ENCODE data around the gene RASSF8.

DNA sequence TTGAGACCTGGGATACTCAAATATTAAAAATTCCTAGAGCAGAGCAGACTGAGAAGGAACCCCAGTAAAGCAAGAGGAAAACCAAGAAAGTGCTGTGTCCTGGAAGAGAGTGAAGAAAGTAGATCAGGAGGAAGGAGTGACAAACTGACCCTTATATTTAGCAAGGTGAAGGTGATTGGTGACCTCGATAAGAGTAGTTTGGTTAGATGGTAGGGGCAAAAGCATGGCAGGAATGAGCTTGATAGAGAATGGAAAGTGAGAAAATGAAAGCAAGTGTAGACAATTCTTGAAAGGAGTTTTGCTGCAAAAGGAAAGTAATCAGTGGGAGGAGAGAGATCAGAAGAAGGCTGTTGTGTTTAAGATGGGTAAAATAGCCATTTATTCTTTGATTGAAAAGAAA is 51.1 kb downstream of the RASSF8 start:
- TF ChIP-seq, protein P1, sequence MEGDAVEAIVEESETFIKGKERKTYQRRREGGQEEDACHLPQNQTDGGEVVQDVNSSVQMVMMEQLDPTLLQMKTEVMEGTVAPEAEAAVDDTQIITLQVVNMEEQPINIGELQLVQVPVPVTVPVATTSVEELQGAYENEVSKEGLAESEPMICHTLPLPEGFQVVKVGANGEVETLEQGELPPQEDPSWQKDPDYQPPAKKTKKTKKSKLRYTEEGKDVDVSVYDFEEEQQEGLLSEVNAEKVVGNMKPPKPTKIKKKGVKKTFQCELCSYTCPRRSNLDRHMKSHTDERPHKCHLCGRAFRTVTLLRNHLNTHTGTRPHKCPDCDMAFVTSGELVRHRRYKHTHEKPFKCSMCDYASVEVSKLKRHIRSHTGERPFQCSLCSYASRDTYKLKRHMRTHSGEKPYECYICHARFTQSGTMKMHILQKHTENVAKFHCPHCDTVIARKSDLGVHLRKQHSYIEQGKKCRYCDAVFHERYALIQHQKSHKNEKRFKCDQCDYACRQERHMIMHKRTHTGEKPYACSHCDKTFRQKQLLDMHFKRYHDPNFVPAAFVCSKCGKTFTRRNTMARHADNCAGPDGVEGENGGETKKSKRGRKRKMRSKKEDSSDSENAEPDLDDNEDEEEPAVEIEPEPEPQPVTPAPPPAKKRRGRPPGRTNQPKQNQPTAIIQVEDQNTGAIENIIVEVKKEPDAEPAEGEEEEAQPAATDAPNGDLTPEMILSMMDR (IDR thresholded peaks at IDR 0.05; ENCODE audit: low read length) = no peak
- TF ChIP-seq EZH2 (optimal IDR thresholded peaks at IDR 0.05; ENCODE audit: low read depth, low read length) = no peak

All from MM.1S (cell line).